Heart right ventricle (tissue), 16 donors: Measurements from ENCODE around the gene FAM20C. TPM values are rescaled to one million over a fixed set of nuclear protein-coding genes. Genes with fewer than 3 reads are reported as not detected.

ENCODE experiments used
- ATAC-seq, 8 donors: fragments of 200-7000 bp; cut with Tn5 transposase; one replicate each; pipeline ENCODE4 v1.9.1; 2020; ENCODE audit warnings: mild to moderate bottlenecking in 8 of 8, moderate library complexity in 8 of 8, moderate number of reproducible peaks in 1 of 8
- DNase-seq, 2 donors: peaks; one replicate each; pipeline ENCODE4 v3.0.0-alpha.2; 2020
- H3K27ac ChIP-seq, 10 donors: fragments of 200-600 bp; sonication (generic) in 2 of 10; one replicate each; pipeline versions ENCODE4 v1.5.0 to v1.8.0; 2020 to 2022; ENCODE audit warnings: mild to moderate bottlenecking in 3 of 10
- H3K27me3 ChIP-seq, 7 donors: fragments of 200-600 bp; one replicate each; pipeline ENCODE4 v1.8.0; 2021 to 2022; ENCODE audit warnings: mild to moderate bottlenecking in 2 of 7
- H3K36me3 ChIP-seq, 9 donors: fragments of 200-600 bp; sonication (generic) in 1 of 9; one replicate each; pipeline versions ENCODE4 v1.5.0 to v1.8.0; 2020 to 2022; ENCODE audit warnings: mild to moderate bottlenecking in 2 of 9
- H3K4me1 ChIP-seq, 9 donors: fragments of 200-600 bp; sonication (generic) in 1 of 9; one replicate each; pipeline versions ENCODE4 v1.5.0 to v1.8.0; 2020 to 2022; ENCODE audit warnings: mild to moderate bottlenecking in 4 of 9
- H3K4me3 ChIP-seq, 10 donors: fragments of 200-600 bp; sonication (generic) in 2 of 10; one replicate each; pipeline versions ENCODE4 v1.5.0 to v1.8.0; 2020 to 2022; ENCODE audit warnings: mild to moderate bottlenecking in 7 of 10, moderate library complexity in 2 of 10
- H3K9me3 ChIP-seq, 11 donors: fragments of 200-600 bp in 10 of 11; sonication (generic) in 2 of 11; one replicate each; pipeline versions ENCODE4 v1.5.0 to v1.8.0; 2013 to 2022; ENCODE audit warnings: mild to moderate bottlenecking in 2 of 11, control low read depth in 1 of 11, moderate library complexity in 1 of 11
- CTCF ChIP-seq, 9 donors: fragments of 200-600 bp; sonication (generic) in 2 of 9; IDR thresholded peaks; one replicate each; pipeline versions ENCODE4 v1.5.0 to v1.8.0; 2021 to 2022; ENCODE audit warnings: antibody characterized with exemption in 9 of 9, mild to moderate bottlenecking in 5 of 9, moderate library complexity in 1 of 9
- WGBS, 2 donors: extraction: QIAGEN DNeasy Blood & Tissue Kit; methylation state at CpG; one replicate each; pipeline ENCODE4 v1.1.7; 2013; ENCODE audit warnings: inconsistent platforms in 1 of 2; 5-methylcytosine and 5-hydroxymethylcytosine counted together
- intact Hi-C, 10 donors: fragments of 100-400 bp; cut with DNase I; formaldehyde crosslinking; loops; one replicate each; pipeline versions ENCODE4 v1.11.1 to v1.14.2; 2022
- polyA plus RNA-seq, 2 donors: library from polyadenylated mRNA; stranded (reverse); fragments of 200-250 nt; gene quantifications; one replicate each; pipeline ENCODE4 v1.2.3, GENCODE V29; 2013
- total RNA-seq, 10 donors: library from RNA; stranded (reverse); fragmentation: NEBNext Ultra II Directional in 3 of 10; extraction: Animal tissue kit (Norgen Biotek cat#: 25700) in 3 of 10; gene quantifications; one replicate each; pipeline versions ENCODE4 v1.2.1 to v1.2.4, GENCODE V29; 2021 to 2023
- donor health status: Arrhythmogenic right ventricular cardiomyopathy.
- donor health status: ischemic (EF 13 %, LVEDD 7.1; RV severe dilation, severe dysfunction).
- donor health status: healthy with polysubstance abuse.
- donor health status: DM: no; HTN: yes; CAD: no.
- donor health status: DM: no; HTN: no; CAD: no.
- donor health status: ischemic (EF 25% LVEDD 6.9; RV normal size, moderate dysfunction).
- donor health status: ischemic (EF 25% LVEDD 5.7; RV mildly dilated, moderate dysfunction).
- donor health status: healthy.
- donor health status: DM: yes; HTN: yes; CAD: no.
- donor health status: Ischemic cardiomyopathy.
- donor health status: ischemic (EF 35%, LVEDD 5.7; RV mildly dilated, moderate dysfunction).
- donor health status: nonischemic (EF 11% LVEDD 7.7; RV severe dilation, severe dysfunction).
- donor health status: DM: yes; HTN: yes; CAD: no.
- donor health status: PGD.
- donor health status: ischemic (EF 29% LVEDD 5.4; RV normal size, mild dysfunction).
- donor health status: nonischemic (EF 23%, LVEDD 6.1; RV moderate dilation, normal function).

Gene FAM20C
- total and polyA plus RNA-seq, 12 donors = 12.4 to 59.8 (median 19.2) TPM

- Histone ChIP-seq H3K9me3 (peaks cover 0 to 32% (median 9%) of the 10 kb centered on the region in 11 donors), H3K27me3 (peaks cover 0 to 5% (median 0%) of the 10 kb centered on the region in 7 donors), H3K36me3 (no peaks in the 10 kb centered on the region), H3K27ac (no peak overlapping the region), H3K4me3 (no peak overlapping the region), H3K4me1 (no peaks in the 10 kb centered on the region)
- ATAC-seq (peak in 1 of 8 donors; percentile 19), DNase-seq (no peak)
- no peak for TF ChIP-seq CTCF (IDR thresholded peaks at IDR 0.05)
- 82 to 88% methylated on average over 16 to 18 of the region's 18 CpGs for WGBS, 2 donors
- intact Hi-C loops = no loop called here
Measured at GRCh38 chr7:272108-272615, 79.8 kb downstream of the FAM20C start.

- no peak overlapping the region for H3K4me3 ChIP-seq
- DNase-seq (no peak), ATAC-seq (peak in 2 of 8 donors; percentile 11 to 17)
- no peak overlapping the region for H3K27ac ChIP-seq
- H3K27me3 ChIP-seq = peaks cover 0 to 5% (median 0%) of the 10 kb centered on the region in 7 donors
- 85% methylated on average over 14 of the region's 14 CpGs for WGBS, 2 donors
- no peaks in the 10 kb centered on the region for H3K36me3 ChIP-seq
- H3K9me3 ChIP-seq = peaks cover 0 to 34% (median 9%) of the 10 kb centered on the region in 11 donors
- intact Hi-C loops = no loop called here
- H3K4me1 ChIP-seq = no peaks in the 10 kb centered on the region
- no peak for TF ChIP-seq CTCF (IDR thresholded peaks at IDR 0.05)
Measured at GRCh38 chr7:272631-273030, 80.3 kb downstream of the FAM20C start.

- no peaks in the 10 kb centered on the region for H3K4me1 ChIP-seq
- no peak for TF ChIP-seq CTCF (IDR thresholded peaks at IDR 0.05)
- H3K9me3 ChIP-seq = peaks cover 0 to 34% (median 9%) of the 10 kb centered on the region in 11 donors
- intact Hi-C loops = no loop called here
- H3K36me3 ChIP-seq = no peaks in the 10 kb centered on the region
- WGBS, 2 donors = 82 to 94% methylated on average over 7 of the region's 7 CpGs
- no peak overlapping the region for H3K4me3 ChIP-seq
- peaks cover 0 to 5% (median 0%) of the 10 kb centered on the region in 7 donors for H3K27me3 ChIP-seq
- DNase-seq (no peak), ATAC-seq (no peak)
- no peak overlapping the region for H3K27ac ChIP-seq
Measured at GRCh38 chr7:273327-273726, 81.0 kb downstream of the FAM20C start.

GRCh38 chr7:274266-274665, 81.9 kb downstream of the FAM20C start:
- ATAC-seq (no peak), DNase-seq (no peak)
- H3K9me3 ChIP-seq = peaks cover 0 to 34% (median 9%) of the 10 kb centered on the region in 11 donors
- H3K36me3 ChIP-seq = no peaks in the 10 kb centered on the region
- peaks cover 0 to 5% (median 0%) of the 10 kb centered on the region in 7 donors for H3K27me3 ChIP-seq
- H3K4me1 ChIP-seq = no peaks in the 10 kb centered on the region
- no peak overlapping the region for H3K4me3 ChIP-seq
- no peak overlapping the region for H3K27ac ChIP-seq
- TF ChIP-seq CTCF (IDR thresholded peaks at IDR 0.05) = no peak
- intact Hi-C loops = no loop called here
- WGBS, 2 donors = 50 to 52% methylated on average over 2 of the region's 2 CpGs
